Measurements from ENCODE around the gene EZH1.

Gene EZH1

GRCh38 chr17:42760652-42761581 is 16.1 kb upstream of the EZH1 start, which contains the start of gene RAMP2:
Gene RAMP2, plus strand, starts transcription at chr17:42761227. Its CDS starts 35 bp downstream, at chr17:42761262.
- TF ChIP-seq FOXP2 (optimal IDR thresholded peaks at IDR 0.05; ENCODE audit: borderline replicate concordance, extremely low read depth, extremely low read length, insufficient read depth) (no peak), POLR2AphosphoS5 (IDR thresholded peaks at IDR 0.05; ENCODE audit: low read depth, low read length) (no peak)

- TF ChIP-seq TAF1 (IDR thresholded peaks at IDR 0.05; ENCODE audit: borderline replicate concordance, insufficient read depth, low read length) (no peak), FOXP2 (optimal IDR thresholded peaks at IDR 0.05; ENCODE audit: borderline replicate concordance, extremely low read depth, extremely low read length, insufficient read depth) (no peak), POLR2AphosphoS5 (IDR thresholded peaks at IDR 0.05; ENCODE audit: low read depth, low read length) (no peak), SIN3A (IDR thresholded peaks at IDR 0.05; ENCODE audit: borderline replicate concordance, insufficient read depth, low read length) (no peak)
- TF ChIP-seq, protein P1, sequence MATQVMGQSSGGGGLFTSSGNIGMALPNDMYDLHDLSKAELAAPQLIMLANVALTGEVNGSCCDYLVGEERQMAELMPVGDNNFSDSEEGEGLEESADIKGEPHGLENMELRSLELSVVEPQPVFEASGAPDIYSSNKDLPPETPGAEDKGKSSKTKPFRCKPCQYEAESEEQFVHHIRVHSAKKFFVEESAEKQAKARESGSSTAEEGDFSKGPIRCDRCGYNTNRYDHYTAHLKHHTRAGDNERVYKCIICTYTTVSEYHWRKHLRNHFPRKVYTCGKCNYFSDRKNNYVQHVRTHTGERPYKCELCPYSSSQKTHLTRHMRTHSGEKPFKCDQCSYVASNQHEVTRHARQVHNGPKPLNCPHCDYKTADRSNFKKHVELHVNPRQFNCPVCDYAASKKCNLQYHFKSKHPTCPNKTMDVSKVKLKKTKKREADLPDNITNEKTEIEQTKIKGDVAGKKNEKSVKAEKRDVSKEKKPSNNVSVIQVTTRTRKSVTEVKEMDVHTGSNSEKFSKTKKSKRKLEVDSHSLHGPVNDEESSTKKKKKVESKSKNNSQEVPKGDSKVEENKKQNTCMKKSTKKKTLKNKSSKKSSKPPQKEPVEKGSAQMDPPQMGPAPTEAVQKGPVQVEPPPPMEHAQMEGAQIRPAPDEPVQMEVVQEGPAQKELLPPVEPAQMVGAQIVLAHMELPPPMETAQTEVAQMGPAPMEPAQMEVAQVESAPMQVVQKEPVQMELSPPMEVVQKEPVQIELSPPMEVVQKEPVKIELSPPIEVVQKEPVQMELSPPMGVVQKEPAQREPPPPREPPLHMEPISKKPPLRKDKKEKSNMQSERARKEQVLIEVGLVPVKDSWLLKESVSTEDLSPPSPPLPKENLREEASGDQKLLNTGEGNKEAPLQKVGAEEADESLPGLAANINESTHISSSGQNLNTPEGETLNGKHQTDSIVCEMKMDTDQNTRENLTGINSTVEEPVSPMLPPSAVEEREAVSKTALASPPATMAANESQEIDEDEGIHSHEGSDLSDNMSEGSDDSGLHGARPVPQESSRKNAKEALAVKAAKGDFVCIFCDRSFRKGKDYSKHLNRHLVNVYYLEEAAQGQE (IDR thresholded peaks at IDR 0.05; ENCODE audit: insufficient read depth in 1 of 2, low read depth in 2 of 2, low read length in 2 of 2) = no peak
Observed at GRCh38 chr17:42759982-42760651, 15.3 kb upstream of the EZH1 start.

- TF ChIP-seq, protein P1 (IDR thresholded peaks at IDR 0.05; ENCODE audit: insufficient read depth in 1 of 2, low read depth in 2 of 2, low read length in 2 of 2) = no peak
- TF ChIP-seq FOXP2 (optimal IDR thresholded peaks at IDR 0.05; ENCODE audit: borderline replicate concordance, extremely low read depth, extremely low read length, insufficient read depth) = no peak
- no peak for TF ChIP-seq POLR2AphosphoS5 (IDR thresholded peaks at IDR 0.05; ENCODE audit: low read depth, low read length)
- no peak for TF ChIP-seq TAF1 (IDR thresholded peaks at IDR 0.05; ENCODE audit: borderline replicate concordance, insufficient read depth, low read length)
- TF ChIP-seq SIN3A (IDR thresholded peaks at IDR 0.05; ENCODE audit: borderline replicate concordance, insufficient read depth, low read length) = no peak
Observed at GRCh38 chr17:42754782-42755181, 9.9 kb upstream of the EZH1 start.

GRCh38 chr17:42751628-42752027 is 6.8 kb upstream of the EZH1 start:
- TF ChIP-seq SIN3A (IDR thresholded peaks at IDR 0.05; ENCODE audit: borderline replicate concordance, insufficient read depth, low read length) (no peak), POLR2AphosphoS5 (IDR thresholded peaks at IDR 0.05; ENCODE audit: low read depth, low read length) (no peak), FOXP2 (optimal IDR thresholded peaks at IDR 0.05; ENCODE audit: borderline replicate concordance, extremely low read depth, extremely low read length, insufficient read depth) (no peak), TAF1 (IDR thresholded peaks at IDR 0.05; ENCODE audit: borderline replicate concordance, insufficient read depth, low read length) (no peak)
- TF ChIP-seq, protein P1 (IDR thresholded peaks at IDR 0.05; ENCODE audit: insufficient read depth in 1 of 2, low read depth in 2 of 2, low read length in 2 of 2) = no peak

GRCh38 chr17:42750739-42751344 is 6.0 kb upstream of the EZH1 start:
- TF ChIP-seq FOXP2 (optimal IDR thresholded peaks at IDR 0.05; ENCODE audit: borderline replicate concordance, extremely low read depth, extremely low read length, insufficient read depth) (no peak), POLR2AphosphoS5 (IDR thresholded peaks at IDR 0.05; ENCODE audit: low read depth, low read length) (no peak), TAF1 (IDR thresholded peaks at IDR 0.05; ENCODE audit: borderline replicate concordance, insufficient read depth, low read length) (no peak), SIN3A (IDR thresholded peaks at IDR 0.05; ENCODE audit: borderline replicate concordance, insufficient read depth, low read length) (no peak)
- TF ChIP-seq, protein P1 (IDR thresholded peaks at IDR 0.05; ENCODE audit: insufficient read depth in 1 of 2, low read depth in 2 of 2, low read length in 2 of 2) = no peak
